Loucy (cell line): ENCODE measurements around the gene NEMF.
A peak's percentile ranks its signal among the peaks of the same experiment; 100 is the strongest.
"Not testable (repeated sequence)": the region's sequence is repeated elsewhere in the genome, so short reads cannot be mapped to it uniquely, and the experiment has no call there.

Experiments
- H2AFZ ChIP-seq: fragments of 200-600 bp; sonication (generic); 2 replicates; pipeline ENCODE4 v1.6.0; 2016; ENCODE audit warnings: antibody characterized with exemption, mild to moderate bottlenecking, low read length, moderate library complexity
- H3F3A ChIP-seq: fragments of 200-600 bp; 2 replicates; pipeline ENCODE4 v1.6.0; 2016; ENCODE audit warnings: antibody characterized with exemption, low read depth, mild to moderate bottlenecking
- H3K27me3 ChIP-seq: fragments of 200-600 bp; sonication (generic); 2 replicates; pipeline ENCODE4 v1.6.1; 2014; ENCODE audit warnings: low read length, mild to moderate bottlenecking; ENCODE audit not compliant: insufficient read depth, poor library complexity, severe bottlenecking
- H3K36me3 ChIP-seq: fragments of 200-600 bp; sonication (generic); 2 replicates; pipeline ENCODE4 v1.6.1; 2016; ENCODE audit warnings: low read length; ENCODE audit not compliant: insufficient read depth
- H3K4me1 ChIP-seq: fragments of 200-600 bp; sonication (generic); 2 replicates; pipeline ENCODE4 v1.5.1; 2014; ENCODE audit warnings: low read length, mild to moderate bottlenecking; ENCODE audit not compliant: insufficient read depth, poor library complexity, severe bottlenecking
- H3K4me2 ChIP-seq: fragments of 200-600 bp; sonication (generic); 2 replicates; pipeline ENCODE4 v1.6.0; 2014; ENCODE audit warnings: antibody characterized with exemption, low read length, low read depth, mild to moderate bottlenecking; ENCODE audit not compliant: poor library complexity, severe bottlenecking
- H3K4me3 ChIP-seq: fragments of 200-600 bp; sonication (generic); 2 replicates; pipeline ENCODE4 v1.5.1; 2014; ENCODE audit warnings: low read length, mild to moderate bottlenecking, mixed read lengths; ENCODE audit not compliant: poor library complexity, severe bottlenecking
- H3K79me2 ChIP-seq: fragments of 200-600 bp; sonication (generic); 2 replicates; pipeline ENCODE4 v1.6.1; 2014; ENCODE audit warnings: low read length; ENCODE audit not compliant: insufficient read depth
- H3K9ac ChIP-seq: fragments of 200-600 bp; sonication (generic); 2 replicates; pipeline ENCODE4 v1.6.0; 2014; ENCODE audit warnings: mild to moderate bottlenecking, low read depth, low read length, moderate library complexity; ENCODE audit not compliant: poor library complexity, severe bottlenecking
- H3K9me2 ChIP-seq: fragments of 200-600 bp; sonication (generic); replicated peaks from 2 replicates; pipeline ENCODE4 v1.6.1; 2016; ENCODE audit warnings: low read depth, low read length, mixed read lengths
- H3K9me3 ChIP-seq: fragments of 200-600 bp; sonication (generic); 2 replicates; pipeline ENCODE4 v1.6.1; 2014; ENCODE audit warnings: mild to moderate bottlenecking, antibody characterized with exemption, low read length, low read depth; ENCODE audit not compliant: insufficient read depth
- H4K20me1 ChIP-seq: fragments of 200-600 bp; sonication (generic); 2 replicates; pipeline ENCODE4 v1.6.0; 2014; ENCODE audit warnings: antibody characterized with exemption, low read length, mild to moderate bottlenecking; ENCODE audit not compliant: insufficient read depth, poor library complexity, severe bottlenecking
- EZH2phosphoT487 ChIP-seq: fragments of 200-600 bp; IDR thresholded peaks from 2 replicates; pipeline ENCODE4 v1.6.1; 2018; ENCODE audit warnings: antibody characterized with exemption, mild to moderate bottlenecking, moderate library complexity, borderline replicate concordance
- TF ChIP-seq, protein P1 (sequence below): fragments of 200-600 bp; sonication (generic); conservative IDR thresholded peaks from 2 replicates; pipeline ENCODE4 v1.5.1; 2014; ENCODE audit warnings: mild to moderate bottlenecking, antibody characterized with exemption, low read length

NEMF gene

DNA sequence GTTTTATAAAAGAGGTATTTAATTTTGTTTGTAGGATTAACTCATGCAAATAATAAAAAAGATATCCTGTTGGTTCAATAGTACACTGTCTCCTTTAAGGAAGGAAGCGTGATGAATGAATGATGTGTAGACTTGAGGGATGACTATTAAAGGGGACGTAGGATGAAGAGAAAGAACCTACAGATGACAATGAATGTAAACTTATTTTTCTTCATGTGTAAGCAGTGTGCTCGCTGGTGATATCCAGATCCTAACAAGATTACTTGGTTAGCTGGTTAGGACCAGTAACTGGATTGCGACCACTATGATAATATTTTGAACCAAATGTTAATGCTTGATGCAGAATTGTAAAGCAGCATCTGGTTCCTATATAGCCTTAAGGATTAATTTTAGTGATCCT is 42.9 kb upstream of the NEMF start:
- Histone ChIP-seq H3K27me3 (peaks cover 11% of the 10 kb centered on the region), H2AFZ (no peak overlapping the region), H3K36me3 (peaks cover 6% of the 10 kb centered on the region; the same call in 1 of the 2 replicates), H4K20me1 (peaks cover 67% of the 10 kb centered on the region), H3K4me3 (peak overlapping the region; percentile 87), H3K79me2 (peaks cover 72% of the 10 kb centered on the region), H3K4me1 (peaks cover 57% of the 10 kb centered on the region), H3K9ac (peak overlapping the region; percentile 99), H3K9me2 (no peaks in the 10 kb centered on the region), H3K9me3 (no peaks in the 10 kb centered on the region), H3K4me2 (peak overlapping the region; percentile 98), H3F3A (peaks cover 4% of the 10 kb centered on the region; the same call in 1 of the 2 replicates)
- no peak for TF ChIP-seq EZH2phosphoT487
- TF ChIP-seq, protein P1, sequence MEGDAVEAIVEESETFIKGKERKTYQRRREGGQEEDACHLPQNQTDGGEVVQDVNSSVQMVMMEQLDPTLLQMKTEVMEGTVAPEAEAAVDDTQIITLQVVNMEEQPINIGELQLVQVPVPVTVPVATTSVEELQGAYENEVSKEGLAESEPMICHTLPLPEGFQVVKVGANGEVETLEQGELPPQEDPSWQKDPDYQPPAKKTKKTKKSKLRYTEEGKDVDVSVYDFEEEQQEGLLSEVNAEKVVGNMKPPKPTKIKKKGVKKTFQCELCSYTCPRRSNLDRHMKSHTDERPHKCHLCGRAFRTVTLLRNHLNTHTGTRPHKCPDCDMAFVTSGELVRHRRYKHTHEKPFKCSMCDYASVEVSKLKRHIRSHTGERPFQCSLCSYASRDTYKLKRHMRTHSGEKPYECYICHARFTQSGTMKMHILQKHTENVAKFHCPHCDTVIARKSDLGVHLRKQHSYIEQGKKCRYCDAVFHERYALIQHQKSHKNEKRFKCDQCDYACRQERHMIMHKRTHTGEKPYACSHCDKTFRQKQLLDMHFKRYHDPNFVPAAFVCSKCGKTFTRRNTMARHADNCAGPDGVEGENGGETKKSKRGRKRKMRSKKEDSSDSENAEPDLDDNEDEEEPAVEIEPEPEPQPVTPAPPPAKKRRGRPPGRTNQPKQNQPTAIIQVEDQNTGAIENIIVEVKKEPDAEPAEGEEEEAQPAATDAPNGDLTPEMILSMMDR, result no peak

- Histone ChIP-seq H4K20me1 (peaks cover 65% of the 10 kb centered on the region), H3K4me1 (peaks cover 55% of the 10 kb centered on the region), H3K4me2 (peak overlapping the region; percentile 98), H3K9ac (peak overlapping the region; percentile 99), H3K27me3 (peaks cover 11% of the 10 kb centered on the region), H3K79me2 (peaks cover 71% of the 10 kb centered on the region), H3K4me3 (peak overlapping the region; percentile 87)
- not testable (repeated sequence) for H3K36me3 ChIP-seq, H3K9me2 ChIP-seq, H3K9me3 ChIP-seq, H3F3A ChIP-seq, H2AFZ ChIP-seq
These were observed 41.9 kb upstream of the NEMF start for GRCh38 chr14:49894214-49895107.

DNA sequence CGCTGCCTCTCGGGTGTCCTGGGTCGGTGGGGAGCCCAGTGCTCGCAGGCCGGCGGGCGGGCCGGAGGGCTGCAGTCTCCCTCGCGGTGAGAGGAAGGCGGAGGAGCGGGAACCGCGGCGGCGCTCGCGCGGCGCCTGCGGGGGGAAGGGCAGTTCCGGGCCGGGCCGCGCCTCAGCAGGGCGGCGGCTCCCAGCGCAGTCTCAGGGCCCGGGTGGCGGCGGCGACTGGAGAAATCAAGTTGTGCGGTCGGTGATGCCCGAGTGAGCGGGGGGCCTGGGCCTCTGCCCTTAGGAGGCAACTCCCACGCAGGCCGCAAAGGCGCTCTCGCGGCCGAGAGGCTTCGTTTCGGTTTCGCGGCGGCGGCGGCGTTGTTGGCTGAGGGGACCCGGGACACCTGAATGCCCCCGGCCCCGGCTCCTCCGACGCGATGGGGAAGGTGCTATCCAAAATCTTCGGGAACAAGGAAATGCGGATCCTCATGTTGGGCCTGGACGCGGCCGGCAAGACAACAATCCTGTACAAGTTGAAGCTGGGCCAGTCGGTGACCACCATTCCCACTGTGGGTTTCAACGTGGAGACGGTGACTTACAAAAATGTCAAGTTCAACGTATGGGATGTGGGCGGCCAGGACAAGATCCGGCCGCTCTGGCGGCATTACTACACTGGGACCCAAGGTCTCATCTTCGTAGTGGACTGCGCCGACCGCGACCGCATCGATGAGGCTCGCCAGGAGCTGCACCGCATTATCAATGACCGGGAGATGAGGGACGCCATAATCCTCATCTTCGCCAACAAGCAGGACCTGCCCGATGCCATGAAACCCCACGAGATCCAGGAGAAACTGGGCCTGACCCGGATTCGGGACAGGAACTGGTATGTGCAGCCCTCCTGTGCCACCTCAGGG is 41.0 kb upstream of the NEMF start:
- H2AFZ ChIP-seq, result peak overlapping the region; percentile 72
- peak overlapping the region; percentile 87 for H3K4me3 ChIP-seq
- peaks cover 6% of the 10 kb centered on the region; the same call in 1 of the 2 replicates for H3K36me3 ChIP-seq
- peaks cover 11% of the 10 kb centered on the region for H3K27me3 ChIP-seq
- H3K9ac ChIP-seq, result peak overlapping the region; percentile 99
- H3K9me2 ChIP-seq, result no peaks in the 10 kb centered on the region
- H3K9me3 ChIP-seq, result no peaks in the 10 kb centered on the region
- no peaks in the 10 kb centered on the region for H3F3A ChIP-seq
- peaks cover 46% of the 10 kb centered on the region for H3K4me1 ChIP-seq
- peaks cover 63% of the 10 kb centered on the region for H3K79me2 ChIP-seq
- TF ChIP-seq, protein P1, result no peak
- no peak for TF ChIP-seq EZH2phosphoT487
- H4K20me1 ChIP-seq, result peaks cover 56% of the 10 kb centered on the region
- H3K4me2 ChIP-seq, result peak overlapping the region; percentile 98
